Gastrocnemius medialis (tissue), 4 donors: Measurements from ENCODE around the gene CIPC.

ENCODE experiments used
- POLR2A ChIP-seq, 2 donors: fragments of 450-650 bp; IDR thresholded peaks; one replicate each; pipeline ENCODE4 v1.6.1; 2017; ENCODE audit warnings: antibody characterized with exemption in 2 of 2, mild to moderate bottlenecking in 2 of 2, moderate library complexity in 2 of 2
- TF ChIP-seq, protein P1 (sequence below), 5 experiments: fragments of 450-650 bp in 3 of 5; fragments of 200-600 bp in 2 of 5; sonication (generic) in 2 of 5; IDR thresholded peaks in 4 of 5; conservative IDR thresholded peaks in 1 of 5; 1 replicate in 4 of 5; 2 replicates in 1 of 5; pipeline ENCODE4 v1.5.1; 2016 to 2019; ENCODE audit warnings: antibody characterized with exemption in 5 of 5, mild to moderate bottlenecking in 3 of 5, moderate library complexity in 3 of 5

DNA sequence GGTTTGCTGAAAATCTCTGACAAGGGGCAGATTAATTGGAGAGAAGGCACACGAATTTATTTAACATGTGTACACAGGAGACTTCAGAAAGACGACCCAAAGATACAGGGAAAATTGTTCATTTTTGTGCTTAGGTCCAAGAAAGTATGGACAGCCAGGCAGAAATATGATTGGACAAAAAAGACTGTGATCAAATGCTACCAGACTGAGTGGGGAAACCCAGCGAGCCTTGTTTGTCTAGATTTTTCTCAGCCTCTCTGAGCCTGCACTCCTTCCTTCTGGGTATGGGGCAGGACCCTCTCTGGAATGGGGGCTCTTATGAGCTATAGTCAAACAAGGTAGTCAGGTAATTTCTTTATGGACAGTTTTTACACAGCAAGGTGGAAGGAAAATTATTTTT is 10.4 kb upstream of the CIPC start:
- TF ChIP-seq, protein P1, sequence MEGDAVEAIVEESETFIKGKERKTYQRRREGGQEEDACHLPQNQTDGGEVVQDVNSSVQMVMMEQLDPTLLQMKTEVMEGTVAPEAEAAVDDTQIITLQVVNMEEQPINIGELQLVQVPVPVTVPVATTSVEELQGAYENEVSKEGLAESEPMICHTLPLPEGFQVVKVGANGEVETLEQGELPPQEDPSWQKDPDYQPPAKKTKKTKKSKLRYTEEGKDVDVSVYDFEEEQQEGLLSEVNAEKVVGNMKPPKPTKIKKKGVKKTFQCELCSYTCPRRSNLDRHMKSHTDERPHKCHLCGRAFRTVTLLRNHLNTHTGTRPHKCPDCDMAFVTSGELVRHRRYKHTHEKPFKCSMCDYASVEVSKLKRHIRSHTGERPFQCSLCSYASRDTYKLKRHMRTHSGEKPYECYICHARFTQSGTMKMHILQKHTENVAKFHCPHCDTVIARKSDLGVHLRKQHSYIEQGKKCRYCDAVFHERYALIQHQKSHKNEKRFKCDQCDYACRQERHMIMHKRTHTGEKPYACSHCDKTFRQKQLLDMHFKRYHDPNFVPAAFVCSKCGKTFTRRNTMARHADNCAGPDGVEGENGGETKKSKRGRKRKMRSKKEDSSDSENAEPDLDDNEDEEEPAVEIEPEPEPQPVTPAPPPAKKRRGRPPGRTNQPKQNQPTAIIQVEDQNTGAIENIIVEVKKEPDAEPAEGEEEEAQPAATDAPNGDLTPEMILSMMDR (IDR thresholded peaks at IDR 0.05 in 4 of 5, conservative IDR thresholded peaks at IDR 0.05 in 1 of 5), result no peak
- no peak for TF ChIP-seq POLR2A (IDR thresholded peaks at IDR 0.05)
